ENCODE measurements around the gene DNAJC2. TPM values are rescaled to one million over a fixed set of nuclear protein-coding genes. Genes with fewer than 3 reads are reported as not detected.

The DNAJC2 gene, protein sequence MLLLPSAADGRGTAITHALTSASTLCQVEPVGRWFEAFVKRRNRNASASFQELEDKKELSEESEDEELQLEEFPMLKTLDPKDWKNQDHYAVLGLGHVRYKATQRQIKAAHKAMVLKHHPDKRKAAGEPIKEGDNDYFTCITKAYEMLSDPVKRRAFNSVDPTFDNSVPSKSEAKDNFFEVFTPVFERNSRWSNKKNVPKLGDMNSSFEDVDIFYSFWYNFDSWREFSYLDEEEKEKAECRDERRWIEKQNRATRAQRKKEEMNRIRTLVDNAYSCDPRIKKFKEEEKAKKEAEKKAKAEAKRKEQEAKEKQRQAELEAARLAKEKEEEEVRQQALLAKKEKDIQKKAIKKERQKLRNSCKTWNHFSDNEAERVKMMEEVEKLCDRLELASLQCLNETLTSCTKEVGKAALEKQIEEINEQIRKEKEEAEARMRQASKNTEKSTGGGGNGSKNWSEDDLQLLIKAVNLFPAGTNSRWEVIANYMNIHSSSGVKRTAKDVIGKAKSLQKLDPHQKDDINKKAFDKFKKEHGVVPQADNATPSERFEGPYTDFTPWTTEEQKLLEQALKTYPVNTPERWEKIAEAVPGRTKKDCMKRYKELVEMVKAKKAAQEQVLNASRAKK
- total RNA-seq, result 10 to 100 TPM; 20.3 to 41.3 TPM

DNA sequence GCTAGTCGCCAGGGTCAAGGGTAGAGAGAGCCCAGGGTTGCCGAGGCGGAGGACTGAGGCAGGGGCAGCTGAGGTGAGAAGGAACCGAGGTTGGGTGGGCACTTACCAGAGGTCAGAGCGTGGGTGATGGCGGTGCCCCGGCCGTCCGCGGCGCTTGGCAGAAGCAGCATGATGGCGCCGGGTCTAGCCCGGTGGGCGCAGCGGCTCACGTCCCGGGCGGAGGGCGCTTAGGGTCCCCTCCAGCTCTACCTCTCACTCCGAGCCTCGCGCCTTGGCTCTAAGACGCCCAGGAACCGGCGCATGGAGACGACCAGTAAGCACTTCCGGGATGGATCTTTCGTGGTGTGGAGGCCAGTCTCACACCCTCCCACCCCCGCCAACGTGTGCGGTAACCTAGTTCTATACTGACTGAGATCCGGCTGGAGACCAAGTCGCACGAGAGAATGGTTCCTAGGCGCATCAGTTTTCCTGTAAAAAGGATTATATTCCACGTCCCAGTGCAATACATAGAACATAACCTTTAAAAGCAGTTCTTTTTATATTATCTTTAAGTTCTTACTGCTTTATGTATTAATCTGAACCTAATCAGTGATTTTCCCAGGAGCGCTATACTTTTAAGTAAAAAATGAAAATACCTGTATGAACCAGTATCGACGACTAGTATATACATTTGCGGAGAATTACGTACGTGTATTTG lies at the start of gene DNAJC2:
TSS of gene DNAJC2 (minus strand) at position 315 of the 697 bp plus-strand sequence. CDS start at position 170, 145 bp downstream.
- H3K4me1 ChIP-seq (ENCODE audit: control insufficient read depth in 1 of 2, low read depth in 2 of 2), result peaks cover 29 to 30% of the 10 kb centered on the region in 2 donors
- H3K27me3 ChIP-seq (replicated peaks; ENCODE audit: insufficient read depth), result no peaks in the 10 kb centered on the region
- TF ChIP-seq, protein P1, sequence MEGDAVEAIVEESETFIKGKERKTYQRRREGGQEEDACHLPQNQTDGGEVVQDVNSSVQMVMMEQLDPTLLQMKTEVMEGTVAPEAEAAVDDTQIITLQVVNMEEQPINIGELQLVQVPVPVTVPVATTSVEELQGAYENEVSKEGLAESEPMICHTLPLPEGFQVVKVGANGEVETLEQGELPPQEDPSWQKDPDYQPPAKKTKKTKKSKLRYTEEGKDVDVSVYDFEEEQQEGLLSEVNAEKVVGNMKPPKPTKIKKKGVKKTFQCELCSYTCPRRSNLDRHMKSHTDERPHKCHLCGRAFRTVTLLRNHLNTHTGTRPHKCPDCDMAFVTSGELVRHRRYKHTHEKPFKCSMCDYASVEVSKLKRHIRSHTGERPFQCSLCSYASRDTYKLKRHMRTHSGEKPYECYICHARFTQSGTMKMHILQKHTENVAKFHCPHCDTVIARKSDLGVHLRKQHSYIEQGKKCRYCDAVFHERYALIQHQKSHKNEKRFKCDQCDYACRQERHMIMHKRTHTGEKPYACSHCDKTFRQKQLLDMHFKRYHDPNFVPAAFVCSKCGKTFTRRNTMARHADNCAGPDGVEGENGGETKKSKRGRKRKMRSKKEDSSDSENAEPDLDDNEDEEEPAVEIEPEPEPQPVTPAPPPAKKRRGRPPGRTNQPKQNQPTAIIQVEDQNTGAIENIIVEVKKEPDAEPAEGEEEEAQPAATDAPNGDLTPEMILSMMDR (IDR thresholded peaks at IDR 0.05), result no peak
- peaks cover 5% of the 10 kb centered on the region for H3K36me3 ChIP-seq
- peak within 1 kb of the TSS; percentile 96 for H3K4me3 ChIP-seq
- ATAC-seq (ENCODE audit: insufficient number of reproducible peaks, low FRiP score, low read depth) (peak; percentile 76), DNase-seq (ENCODE audit: low spot score) (peak; percentile 64)
- peak within 1 kb of the TSS; percentile 81 to 85 for H3K27ac ChIP-seq
- no peaks in the 10 kb centered on the region for H3K9me3 ChIP-seq

DNA sequence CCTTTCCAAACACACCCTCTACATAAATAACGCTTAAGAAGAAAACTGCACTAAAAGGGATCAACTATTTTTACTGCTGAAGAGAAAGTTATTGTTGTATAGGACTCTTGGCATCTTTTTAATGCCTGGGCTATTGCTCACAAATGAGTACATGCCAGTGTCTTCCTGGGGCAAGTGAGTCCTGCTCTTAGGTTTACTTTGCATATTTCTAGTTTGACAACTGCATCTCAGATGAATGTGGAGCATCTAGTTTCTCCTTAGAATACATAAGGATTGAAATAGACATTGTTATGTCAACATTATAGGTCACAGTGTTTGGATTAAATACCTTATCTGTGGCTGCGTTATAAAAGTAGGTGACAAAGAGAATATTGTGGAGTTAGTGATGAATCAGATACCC lies 47.4 kb upstream of the DNAJC2 start:
- Histone ChIP-seq H3K4me3 (no peak overlapping the region), H3K9me3 (no peaks in the 10 kb centered on the region), H3K4me1 (ENCODE audit: control insufficient read depth in 1 of 2, low read depth in 2 of 2) (no peaks in the 10 kb centered on the region), H3K27me3 (replicated peaks; ENCODE audit: insufficient read depth) (no peaks in the 10 kb centered on the region), H3K27ac (no peak overlapping the region), H3K36me3 (no peaks in the 10 kb centered on the region)
- DNase-seq (ENCODE audit: low spot score) (no peak), ATAC-seq (ENCODE audit: insufficient number of reproducible peaks, low FRiP score, low read depth) (no peak)
- TF ChIP-seq, protein P1 (IDR thresholded peaks at IDR 0.05), result no peak

DNA sequence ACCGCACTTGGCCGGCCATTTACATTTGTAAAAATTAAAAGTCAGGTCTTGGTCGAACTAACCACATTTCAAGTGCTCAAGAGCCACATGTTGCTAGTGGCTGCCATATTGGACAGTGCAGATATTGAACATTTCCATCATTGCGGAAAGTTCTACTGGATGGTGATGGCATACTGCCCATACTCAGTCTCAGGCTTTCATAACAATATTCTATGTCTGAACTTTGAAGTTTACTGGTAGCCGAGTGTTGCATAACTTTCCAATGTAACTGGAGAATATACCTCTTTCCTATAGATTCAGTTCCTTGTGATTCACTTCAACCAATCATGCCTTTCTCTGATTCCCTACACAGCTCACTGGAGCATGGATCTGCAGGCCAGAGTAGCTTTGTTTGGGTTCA lies 46.6 kb upstream of the DNAJC2 start:
- H3K27me3 ChIP-seq (replicated peaks; ENCODE audit: insufficient read depth), result no peaks in the 10 kb centered on the region
- H3K9me3 ChIP-seq, result no peaks in the 10 kb centered on the region
- ATAC-seq (ENCODE audit: insufficient number of reproducible peaks, low FRiP score, low read depth), result no peak
- no peak overlapping the region for H3K27ac ChIP-seq
- no peak for DNase-seq (ENCODE audit: low spot score)
- no peaks in the 10 kb centered on the region for H3K4me1 ChIP-seq (ENCODE audit: control insufficient read depth in 1 of 2, low read depth in 2 of 2)
- TF ChIP-seq, protein P1 (IDR thresholded peaks at IDR 0.05), result no peak
- H3K36me3 ChIP-seq, result no peaks in the 10 kb centered on the region
- H3K4me3 ChIP-seq, result no peak overlapping the region

DNA sequence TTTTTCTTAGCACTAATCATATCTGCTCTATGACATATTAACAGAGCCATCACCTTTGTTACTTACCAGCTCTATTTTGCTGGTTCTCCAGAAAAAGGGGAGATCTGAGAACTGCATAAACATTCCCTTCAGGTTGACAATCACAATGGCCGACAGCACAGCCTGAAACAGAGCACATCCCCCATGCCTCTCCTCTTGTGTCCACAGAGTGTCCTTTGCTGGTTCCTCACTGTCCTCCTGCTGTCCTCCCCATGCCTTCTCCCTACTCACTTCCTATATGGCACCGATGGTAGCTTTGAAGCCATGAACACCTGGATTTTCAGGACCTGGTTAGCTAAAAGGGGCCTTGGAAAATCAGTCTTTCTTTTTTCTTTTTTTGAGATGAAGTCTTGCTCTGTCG lies 44.7 kb upstream of the DNAJC2 start:
- TF ChIP-seq, protein P1 (IDR thresholded peaks at IDR 0.05), result no peak
- no peaks in the 10 kb centered on the region for H3K27me3 ChIP-seq (replicated peaks; ENCODE audit: insufficient read depth)
- no peaks in the 10 kb centered on the region for H3K9me3 ChIP-seq
- DNase-seq (ENCODE audit: low spot score) (no peak), ATAC-seq (ENCODE audit: insufficient number of reproducible peaks, low FRiP score, low read depth) (no peak)
- H3K4me1 ChIP-seq (ENCODE audit: control insufficient read depth in 1 of 2, low read depth in 2 of 2), result no peaks in the 10 kb centered on the region
- H3K36me3 ChIP-seq, result no peaks in the 10 kb centered on the region
- H3K27ac ChIP-seq, result no peak overlapping the region
- no peak overlapping the region for H3K4me3 ChIP-seq
